Suppressor macrophage (primary cell): Measurements from ENCODE around the gene TESPA1.
A peak's percentile ranks its signal among the peaks of the same experiment; 100 is the strongest.

Experiments
- DNase-seq, 4 experiments: peaks; one replicate each; pipeline ENCODE4 v3.0.0-alpha.2; 2020 to 2022

The TESPA1 gene

DNA sequence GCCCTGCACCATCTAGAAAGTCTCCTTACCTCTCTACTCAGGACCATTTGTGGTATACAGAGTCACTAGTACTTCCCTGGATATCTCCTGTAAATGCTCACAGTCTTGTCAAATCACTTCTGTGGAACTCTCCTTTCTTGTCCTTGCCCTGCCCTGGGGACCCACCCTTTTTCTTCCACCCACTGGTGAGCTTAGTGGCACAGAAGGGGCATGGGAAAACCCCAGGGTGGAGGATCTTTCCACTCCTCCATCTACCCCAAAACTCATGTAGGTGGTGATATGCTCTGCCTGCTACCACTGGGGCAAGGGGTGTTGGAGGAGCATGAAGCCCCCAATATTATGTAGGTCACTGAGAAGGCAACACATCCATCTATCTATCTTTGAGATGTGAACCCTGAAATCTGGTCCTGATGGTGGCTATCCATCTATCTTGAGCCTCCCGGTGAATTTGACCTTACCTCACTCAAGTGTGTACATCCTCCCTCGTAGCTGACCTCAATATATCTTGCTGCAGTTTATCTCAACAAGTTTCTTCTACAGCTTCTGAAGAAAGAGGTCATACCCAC is 943 bp downstream of the TESPA1 start:
- DNase-seq, result no peak

DNA sequence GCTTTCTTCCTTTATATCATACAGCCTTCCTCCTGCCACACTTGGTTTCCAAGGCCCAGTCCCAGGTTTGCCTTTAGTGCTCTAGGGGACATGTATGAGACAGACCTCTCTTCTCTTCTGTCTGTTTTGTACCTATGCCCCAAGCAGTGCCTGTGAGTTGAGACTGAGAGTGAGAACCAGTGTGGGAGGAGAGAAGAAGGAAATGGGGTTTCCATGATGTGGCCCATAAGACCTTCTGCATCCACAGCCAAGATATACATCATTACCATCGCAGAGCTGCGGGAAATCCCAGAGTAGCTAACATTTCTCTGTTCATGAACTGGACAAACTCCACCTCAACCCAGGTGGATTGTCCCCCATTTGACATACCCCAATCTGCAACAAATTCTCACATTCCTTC is 2.8 kb downstream of the TESPA1 start:
- no peak for DNase-seq

DNA sequence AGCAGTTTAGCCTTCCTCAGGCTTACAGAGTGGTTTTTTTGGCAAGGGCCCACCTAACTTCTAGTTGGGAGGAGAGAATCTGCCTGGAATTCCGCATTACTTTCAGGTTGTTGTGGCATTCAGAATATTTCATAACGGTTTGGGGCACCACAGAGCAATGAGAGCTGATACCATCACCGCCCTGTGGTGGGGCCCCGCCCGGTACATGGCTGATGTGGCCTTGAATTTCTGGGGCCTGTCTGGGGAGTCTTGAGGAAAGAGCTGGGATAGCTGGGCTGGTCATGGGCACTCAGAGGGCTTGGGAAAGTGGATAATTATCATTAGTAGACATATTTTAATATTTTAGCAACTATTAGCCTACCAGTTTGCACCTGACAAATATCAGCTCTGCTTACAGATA is 4.2 kb downstream of the TESPA1 start:
- no peak for DNase-seq

DNA sequence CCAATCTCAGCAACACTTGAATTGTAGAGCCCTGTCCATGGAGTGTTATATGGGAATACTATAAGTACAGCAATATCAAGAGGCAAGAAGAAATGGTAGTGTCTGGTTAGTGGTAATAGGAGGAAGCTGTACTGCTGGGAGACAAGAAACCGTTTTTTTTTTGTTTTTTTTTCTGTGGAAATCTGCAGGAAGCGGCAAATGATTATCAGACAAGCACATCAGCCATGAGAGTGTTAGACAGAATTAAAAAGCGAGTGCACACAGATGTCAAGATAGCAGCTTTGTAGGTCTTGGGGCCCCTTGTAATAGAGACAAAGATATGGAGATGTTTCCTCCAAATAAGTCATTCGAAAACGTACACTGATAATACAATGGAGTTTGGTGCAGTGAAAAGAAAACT is 6.7 kb downstream of the TESPA1 start:
- no peak for DNase-seq

DNA sequence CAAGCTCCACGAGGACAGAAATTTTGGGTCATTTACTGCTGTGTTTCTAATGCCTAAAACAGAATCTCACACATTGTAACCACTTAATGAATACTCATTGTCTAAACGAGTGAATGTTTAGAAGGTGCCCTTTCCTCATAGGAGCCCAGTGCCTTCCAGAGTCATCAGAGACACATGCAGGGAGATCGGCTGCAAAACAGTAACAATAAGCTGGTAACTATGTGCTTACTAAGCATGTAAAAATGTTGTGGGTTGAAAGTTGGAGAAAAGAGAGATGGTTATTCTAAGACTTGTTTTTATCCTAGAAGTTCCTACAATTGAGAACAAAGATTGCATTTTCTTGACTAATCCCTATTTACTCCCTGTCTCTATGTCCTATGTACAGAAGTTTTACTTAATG is 7.4 kb downstream of the TESPA1 start:
- no peak for DNase-seq

DNA sequence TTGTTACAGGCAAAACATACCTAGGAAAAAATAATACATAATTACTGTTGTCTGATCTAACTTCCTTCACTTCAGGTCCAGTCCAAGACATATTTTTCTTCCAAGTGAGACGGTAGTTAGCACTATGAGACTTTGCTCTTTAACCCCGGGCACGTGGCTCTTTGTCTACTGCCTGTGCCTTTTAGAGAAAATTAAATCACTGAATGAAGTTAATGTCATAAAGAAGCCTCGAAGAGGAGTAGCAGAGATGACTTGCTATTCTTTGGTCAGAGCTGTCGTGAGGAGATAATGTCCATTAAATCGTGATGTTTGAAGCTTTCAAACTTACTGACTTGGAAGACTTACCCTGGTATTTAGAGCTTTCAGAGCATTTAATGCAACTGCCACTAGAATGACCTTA is 8.7 kb downstream of the TESPA1 start:
- no peak for DNase-seq

DNA sequence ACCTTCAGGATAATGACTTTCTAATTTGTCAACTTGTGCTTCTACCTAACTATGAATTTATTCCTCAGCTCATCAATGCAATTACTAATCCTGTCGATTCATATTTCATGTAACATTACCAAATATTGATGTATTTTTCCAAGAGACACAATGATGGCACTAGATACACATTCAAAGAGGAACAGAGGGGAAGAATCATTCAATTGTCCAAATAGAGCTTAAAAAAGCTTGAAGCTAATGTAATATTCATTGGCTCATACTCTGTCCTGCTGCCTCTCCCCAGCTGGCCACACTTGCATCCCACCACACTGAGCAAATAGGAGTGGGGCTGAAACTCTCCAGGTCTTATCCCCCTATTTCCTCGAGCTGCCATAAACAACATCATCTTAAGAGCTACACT is 9.3 kb downstream of the TESPA1 start:
- no peak for DNase-seq

DNA sequence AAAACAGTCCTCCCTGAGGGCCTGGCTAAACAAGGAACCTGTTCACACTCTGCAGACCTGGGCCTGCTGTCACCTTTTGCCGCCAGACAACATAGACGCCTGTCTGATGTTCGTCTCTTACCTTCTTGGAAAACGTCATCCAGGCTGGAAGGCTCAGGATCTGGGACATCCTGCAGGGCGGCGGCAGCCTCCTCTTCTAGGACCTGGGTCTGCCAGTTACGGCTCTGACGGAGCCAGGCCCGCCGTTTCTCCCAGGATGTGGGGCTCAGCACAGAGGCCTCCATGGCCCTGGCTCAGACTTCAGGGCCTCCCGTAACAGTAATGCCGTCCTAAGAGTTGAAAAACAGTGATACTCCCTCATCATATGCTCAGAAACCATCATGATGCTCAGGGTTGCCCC is 10.3 kb downstream of the TESPA1 start:
- no peak for DNase-seq

DNA sequence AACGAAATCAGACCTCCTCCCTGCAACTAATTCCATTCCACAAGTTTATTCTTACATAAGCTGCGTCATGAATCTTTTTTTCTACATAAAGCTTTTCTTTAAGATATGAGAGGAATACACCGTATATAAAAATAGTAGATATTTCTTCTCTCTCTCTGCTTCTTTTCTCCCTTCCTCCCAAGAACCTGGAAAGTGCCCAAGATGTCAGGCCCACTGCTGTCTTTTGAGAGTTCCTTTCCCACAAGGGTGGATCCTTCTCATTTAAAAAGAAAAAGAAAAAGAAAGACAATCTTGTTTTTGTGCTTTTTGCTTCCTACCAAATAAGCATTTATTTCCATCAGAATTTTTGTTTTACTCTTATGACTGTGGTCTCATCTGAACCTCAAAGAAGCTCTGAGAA is 11.0 kb downstream of the TESPA1 start:
- DNase-seq, result no peak

DNA sequence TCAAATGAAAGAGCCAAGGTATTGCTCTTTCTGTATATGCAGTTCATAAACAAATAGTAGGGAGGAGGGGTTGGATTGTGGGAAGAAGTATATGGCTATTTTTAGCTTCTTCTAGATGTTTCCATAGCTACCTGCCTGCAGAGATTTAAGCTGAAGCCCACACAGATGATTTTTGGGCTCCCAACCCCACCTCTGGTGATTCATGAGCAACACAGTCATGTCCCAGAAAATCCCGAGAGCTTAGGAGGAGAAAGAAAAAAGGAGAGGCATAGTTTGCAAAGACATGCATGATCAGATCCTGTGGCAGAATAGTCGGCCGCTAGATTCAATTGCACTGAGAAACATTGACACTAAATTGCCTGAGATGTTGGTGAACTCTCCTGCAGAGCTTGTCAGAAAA is 13.8 kb downstream of the TESPA1 start:
- DNase-seq, result no peak

DNA sequence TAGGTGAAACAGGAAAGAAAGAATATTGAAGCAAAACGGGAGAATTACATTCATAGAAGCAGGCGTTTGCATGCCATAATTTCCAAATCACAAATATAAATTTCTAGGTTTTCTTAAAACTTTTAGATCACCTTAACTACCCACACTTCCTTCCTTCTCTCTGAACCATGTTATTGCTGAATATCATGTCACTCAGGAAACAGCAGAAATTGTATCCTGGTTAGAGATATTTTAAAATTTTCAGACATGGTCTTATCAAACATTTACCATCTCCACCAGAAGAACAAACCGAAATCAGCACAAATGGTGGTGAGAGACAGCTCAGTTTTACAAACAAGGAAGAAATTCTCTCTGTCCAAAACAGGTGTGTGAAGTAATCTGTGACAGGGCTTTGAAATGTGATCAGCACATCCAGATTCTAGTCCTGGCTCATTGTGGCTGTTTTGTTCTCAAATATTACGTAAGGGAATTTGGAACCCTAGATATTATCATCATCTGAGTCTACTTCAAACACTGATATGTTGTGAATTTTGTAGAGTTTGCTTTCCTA is 16.3 kb downstream of the TESPA1 start:
- no peak for DNase-seq

DNA sequence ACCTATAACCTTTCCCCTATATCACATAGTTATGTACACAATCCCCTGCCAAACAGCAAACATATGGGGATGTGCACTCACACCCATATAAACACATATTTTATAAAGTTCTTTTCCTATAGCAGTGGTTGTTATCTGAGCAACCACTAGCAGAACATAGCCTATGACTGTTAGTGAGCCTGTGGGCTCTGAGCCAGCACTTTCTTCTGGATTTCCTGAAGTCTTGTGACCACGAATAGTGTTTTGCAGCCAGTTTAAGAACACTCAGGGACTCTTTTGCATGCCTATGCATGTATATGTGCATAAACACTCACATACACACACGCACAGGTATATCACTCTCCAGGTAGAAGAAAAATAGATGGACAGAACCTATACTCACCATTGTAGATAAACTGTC is 17.1 kb downstream of the TESPA1 start:
- DNase-seq, result no peak

DNA sequence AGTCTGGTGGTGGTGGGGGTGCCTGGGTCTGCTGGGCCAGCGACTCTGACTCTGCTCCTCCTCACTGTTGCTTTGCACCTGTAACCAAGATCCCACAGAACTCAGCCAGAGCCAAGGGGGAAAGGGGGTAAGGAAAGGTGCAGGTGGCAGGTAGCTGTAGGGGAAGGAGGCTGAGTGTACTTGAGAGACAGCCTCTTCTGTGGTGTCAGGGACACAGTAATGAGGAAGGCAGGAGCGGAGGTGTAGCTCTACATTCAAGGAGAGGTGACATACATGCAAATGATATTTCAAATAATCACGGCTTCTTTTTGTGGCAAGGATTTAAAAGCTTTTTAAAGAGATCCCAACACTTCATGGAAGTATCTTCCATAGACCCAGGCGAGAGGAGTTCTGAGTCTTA is 23.4 kb downstream of the TESPA1 start:
- DNase-seq, result no peak

DNA sequence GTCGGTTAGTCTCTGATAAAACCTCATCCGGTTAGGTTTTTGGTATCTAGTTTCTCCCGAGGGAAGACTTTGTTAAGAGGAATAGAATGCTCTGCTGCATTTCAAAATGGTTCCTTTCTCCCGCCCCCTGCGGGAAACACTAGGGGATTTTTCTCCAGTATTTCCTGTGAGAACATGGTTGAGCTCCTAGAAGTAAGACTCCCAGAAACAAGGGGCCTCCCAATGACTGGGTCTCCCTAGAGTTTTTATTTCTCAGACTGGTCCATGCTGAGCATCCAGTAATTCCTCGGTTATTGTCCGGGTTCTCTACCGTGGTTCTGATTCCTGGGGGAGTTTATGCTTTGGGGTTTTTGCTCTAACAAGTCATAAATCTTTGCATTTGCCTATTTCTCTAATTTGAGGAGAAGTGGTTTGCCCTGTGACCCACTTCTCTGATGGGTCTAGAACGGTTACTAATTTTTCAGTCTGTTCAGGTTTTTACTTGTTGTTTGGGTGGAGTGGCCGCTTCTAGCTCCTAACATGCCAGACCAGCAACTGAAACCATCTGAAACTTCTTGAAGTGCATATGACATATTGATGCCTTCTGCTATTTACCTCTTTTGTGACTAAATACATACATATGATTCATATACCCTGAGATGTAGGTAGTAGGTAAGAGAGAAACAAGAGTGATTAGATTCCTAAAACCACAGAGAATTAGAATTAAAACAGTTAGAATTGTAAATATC is 25.1 kb downstream of the TESPA1 start:
- no peak for DNase-seq

DNA sequence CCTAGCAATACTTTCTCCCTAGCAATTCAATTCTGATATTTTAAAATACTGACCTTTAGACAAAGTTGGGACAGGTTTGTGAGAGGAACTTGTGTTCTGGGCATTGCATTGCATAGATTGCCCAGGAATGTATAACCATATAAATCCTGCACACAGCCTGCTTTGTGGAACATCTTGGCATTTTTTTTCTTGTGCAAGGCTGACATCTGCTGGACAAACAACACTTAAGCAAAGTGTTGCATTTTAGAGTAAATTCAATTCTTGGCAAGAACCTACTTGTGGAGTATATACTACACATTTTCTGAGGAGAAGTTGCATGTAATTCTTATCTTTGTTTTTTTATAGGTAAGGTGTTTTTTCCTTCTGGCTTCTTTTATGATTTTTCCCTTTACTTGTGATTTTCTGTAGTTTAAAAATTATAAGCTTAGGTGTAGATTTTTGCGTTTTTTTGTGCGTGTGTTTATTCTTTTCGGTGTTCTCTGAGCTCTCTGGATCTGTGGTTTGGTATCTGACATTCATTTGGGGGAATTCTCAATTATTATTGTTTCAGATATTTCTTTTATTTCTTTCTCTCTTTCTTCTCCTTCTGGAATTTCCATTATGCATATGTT is 26.4 kb downstream of the TESPA1 start:
- DNase-seq, result peak; percentile 67 to 84 (median 78)

DNA sequence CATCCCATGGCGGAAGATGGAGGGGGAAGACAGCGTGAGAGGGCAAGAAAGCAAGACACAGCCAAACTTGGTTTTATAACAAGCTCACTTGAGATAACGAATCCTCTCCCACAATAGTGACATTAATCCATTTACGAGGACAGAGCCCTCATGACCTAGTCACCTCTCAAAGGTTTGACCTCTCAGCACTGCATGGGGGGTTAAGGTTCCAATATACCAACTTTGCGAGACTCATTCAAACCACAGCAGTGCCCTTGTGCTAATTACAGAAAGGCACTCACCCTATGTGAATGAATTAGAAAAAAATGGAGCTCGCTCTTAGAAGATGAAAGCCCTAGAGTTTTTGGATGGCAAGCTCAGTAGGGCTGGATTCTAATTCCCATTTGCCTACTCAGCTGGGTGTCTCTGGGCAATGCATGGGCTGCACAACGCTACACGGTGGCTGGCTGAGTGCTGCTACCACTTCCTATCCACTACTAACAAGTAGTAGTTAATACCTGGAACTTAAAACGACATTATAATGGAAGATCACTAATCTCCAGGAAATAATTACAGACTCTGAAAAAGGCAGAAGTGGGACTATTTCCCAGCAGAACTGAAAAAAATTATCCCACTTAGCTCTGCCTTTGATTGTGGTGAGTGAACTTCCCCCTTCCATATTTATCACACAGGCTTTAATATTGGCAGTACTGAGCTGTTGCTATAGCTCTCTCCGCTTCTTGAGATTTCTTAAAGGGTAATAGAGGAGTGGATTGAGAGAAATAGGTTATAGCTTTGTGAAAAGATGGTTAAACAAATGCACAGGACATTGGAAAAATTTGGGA is 27.5 kb downstream of the TESPA1 start:
- peak; percentile 48 to 75 (median 60) for DNase-seq

DNA sequence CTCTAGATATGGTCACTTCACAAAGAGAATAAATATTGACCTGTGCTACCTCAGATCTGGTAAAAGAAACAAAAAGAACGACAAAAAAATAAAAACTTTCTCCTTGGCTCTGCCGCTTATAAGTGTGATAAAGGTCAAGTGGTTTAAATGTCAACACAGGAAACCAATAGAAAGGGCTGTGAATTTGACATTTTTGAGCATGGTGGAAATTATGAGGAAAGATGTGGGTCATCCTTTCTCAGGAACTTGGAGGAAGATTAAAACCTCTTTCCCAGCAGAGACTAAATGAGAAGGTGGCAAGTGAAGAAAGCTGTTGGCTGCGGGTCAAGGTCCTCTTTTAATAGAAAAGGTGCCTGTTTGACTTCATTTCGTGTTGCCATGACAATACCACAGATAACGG is 28.2 kb downstream of the TESPA1 start:
- DNase-seq, result no peak

DNA sequence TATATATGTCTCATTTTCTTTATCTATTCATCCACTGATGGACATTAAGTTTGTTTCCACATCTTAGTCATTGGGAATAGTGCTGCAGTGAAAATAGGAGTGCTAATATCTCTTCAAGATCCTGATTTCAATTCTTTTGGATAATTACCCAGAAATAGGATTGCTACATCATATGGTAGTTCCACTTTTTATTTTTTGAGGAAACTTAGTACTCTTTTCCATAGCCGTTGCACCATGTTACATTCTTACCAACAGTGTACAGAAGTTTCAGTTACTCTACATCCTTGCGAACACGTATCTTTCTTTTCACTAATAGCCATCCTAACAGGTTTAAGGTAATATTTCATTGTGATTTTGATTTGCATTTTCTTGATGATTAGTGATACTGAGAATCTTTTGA is 29.8 kb downstream of the TESPA1 start:
- peak in 2 of 4 experiments; percentile 33 to 58 for DNase-seq

DNA sequence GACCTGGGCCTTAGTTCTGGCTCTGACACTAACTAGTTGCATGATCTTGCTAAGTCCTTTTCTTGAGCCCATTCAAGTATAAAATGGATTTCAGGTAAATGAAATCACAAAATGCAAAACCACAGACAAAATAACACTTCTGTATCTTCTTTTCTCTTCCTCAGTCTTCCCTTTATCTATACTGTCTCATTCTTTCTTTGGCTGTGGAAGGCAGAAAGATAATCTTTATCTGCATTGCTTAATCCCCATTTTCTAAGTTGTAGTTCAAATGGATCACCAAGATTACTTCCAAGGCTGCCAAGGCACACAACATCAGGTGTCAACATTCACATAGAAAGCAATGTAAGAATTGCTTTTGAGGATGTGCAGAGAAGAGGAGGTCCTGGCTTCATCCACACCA is 30.3 kb downstream of the TESPA1 start:
- no peak for DNase-seq

DNA sequence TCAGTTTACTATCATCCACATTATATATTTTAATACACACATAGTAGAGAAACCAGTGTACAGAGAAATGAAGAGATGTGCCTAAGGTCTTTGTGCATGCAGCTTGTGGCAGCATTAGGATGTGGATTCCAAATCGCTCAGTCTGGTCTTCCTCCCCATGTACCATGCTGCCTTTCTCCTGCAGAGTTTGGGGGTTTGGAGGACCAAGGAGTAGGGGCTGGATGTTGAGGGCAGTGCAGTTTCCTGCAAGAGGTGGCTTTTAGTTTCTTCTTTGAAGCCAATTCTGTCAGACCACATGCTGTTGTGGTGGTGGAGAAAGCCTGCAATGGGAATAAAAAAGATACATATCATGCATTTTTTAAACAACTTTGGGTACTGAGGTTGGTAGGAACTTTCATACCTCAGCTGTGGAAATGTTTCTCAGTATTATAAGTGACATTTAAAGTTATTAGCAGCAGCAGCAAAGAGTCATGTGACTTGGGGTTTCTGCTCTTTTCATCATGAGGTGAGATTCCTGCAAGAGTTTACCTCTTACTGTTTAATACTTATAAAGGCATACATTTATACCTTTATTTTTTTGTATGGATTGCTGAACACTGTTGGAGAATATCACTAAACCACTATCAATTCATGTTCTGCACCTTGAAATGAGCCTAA is 34.4 kb downstream of the TESPA1 start:
- DNase-seq, result no peak

DNA sequence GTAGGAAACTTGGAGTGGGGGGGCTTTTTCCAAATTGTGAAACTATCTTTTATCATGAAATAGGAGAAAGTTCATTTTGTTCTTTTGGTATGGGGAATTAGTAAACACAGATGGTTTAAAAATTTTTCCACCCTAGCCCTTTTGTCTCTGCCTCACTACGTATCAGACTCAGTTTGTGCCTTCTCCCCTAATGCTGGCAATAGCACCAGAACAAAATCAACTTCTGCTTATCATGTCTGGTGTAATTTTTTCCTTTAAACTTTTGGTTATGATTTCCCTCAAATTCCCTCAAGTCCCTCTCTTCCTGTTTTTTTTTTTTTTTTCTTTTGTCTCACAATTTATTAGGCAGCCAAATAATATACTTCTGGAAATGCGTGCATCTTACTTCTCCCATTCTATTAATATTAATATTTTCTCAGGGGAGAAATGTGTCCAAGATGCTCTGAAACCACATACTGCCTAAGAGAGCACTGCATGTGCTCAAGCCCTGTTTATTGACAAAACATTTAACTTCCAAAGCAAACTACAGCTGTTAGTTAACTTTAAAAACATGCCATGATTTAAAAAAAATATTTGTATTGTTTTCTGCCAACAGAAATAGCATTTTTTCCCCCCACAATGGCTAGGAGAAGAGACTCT is 35.4 kb downstream of the TESPA1 start:
- no peak for DNase-seq

DNA sequence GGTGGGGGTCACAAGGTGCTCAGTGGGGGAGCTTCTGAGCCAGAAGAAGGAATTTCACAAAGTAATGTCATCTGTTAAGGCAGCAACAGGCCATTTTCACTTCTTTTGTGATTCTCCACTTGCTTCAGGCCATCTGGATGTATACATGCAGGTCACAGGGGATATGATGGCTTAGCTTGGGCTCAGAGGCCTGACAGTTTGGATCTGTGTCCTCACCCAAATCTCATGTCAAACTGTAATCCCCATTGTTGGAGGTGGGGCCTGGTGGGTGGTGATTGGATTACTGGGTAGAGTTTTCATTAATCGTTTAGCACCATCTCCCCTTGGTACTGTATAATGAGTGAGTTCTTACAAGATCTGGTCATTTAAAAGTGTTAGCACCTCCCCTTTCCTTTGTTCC is 36.4 kb downstream of the TESPA1 start:
- no peak for DNase-seq
